NB4 (cell line): ENCODE data around the gene NTSR1.

Experiments used
- DNase-seq: peaks from one replicate; pipeline ENCODE4 v3.0.0; 2010; ENCODE audit warnings: low read depth
- H3K4me3 ChIP-seq: one replicate; pipeline ENCODE4 v1.5.1; 2011; ENCODE audit warnings: mild to moderate bottlenecking, low read depth, low read length, moderate library complexity
- CTCF ChIP-seq: IDR thresholded peaks from one replicate; pipeline ENCODE4 v1.5.1; 2012; ENCODE audit warnings: low read depth, low read length
- MAX ChIP-seq: IDR thresholded peaks from 2 replicates; pipeline ENCODE4 v1.6.1; 2011; ENCODE audit warnings: low read depth, low read length
- MYC ChIP-seq: IDR thresholded peaks from 2 replicates; pipeline ENCODE4 v1.6.1; 2011; ENCODE audit warnings: low read depth, low read length
- POLR2A ChIP-seq: IDR thresholded peaks from 2 replicates; pipeline ENCODE4 v1.6.1; 2011; ENCODE audit warnings: mild to moderate bottlenecking; ENCODE audit not compliant: insufficient read length; ENCODE audit errors: extremely low read depth

The NTSR1 gene

GRCh38 chr20:62694106-62694505 is 14.5 kb upstream of the NTSR1 start:
- DNase-seq, result no peak
- H3K4me3 ChIP-seq, result no peak overlapping the region
- TF ChIP-seq CTCF, result no peak
- TF ChIP-seq POLR2A, result no peak
- no peak for TF ChIP-seq MYC
- no peak for TF ChIP-seq MAX

GRCh38 chr20:62694868-62695267 is 13.8 kb upstream of the NTSR1 start:
- no peak for DNase-seq
- no peak for TF ChIP-seq MAX
- TF ChIP-seq CTCF, result no peak
- no peak for TF ChIP-seq POLR2A
- TF ChIP-seq MYC, result no peak
- no peak overlapping the region for H3K4me3 ChIP-seq

- TF ChIP-seq CTCF (no peak), POLR2A (no peak), MAX (no peak), MYC (no peak)
- H3K4me3 ChIP-seq, result no peak overlapping the region
- no peak for DNase-seq
These were observed 12.9 kb upstream of the NTSR1 start for GRCh38 chr20:62695448-62696414.

GRCh38 chr20:62696434-62696957 is 12.1 kb upstream of the NTSR1 start:
- no peak overlapping the region for H3K4me3 ChIP-seq
- no peak for TF ChIP-seq POLR2A
- TF ChIP-seq MYC, result no peak
- TF ChIP-seq CTCF, result no peak
- no peak for TF ChIP-seq MAX
- no peak for DNase-seq

GRCh38 chr20:62696989-62697388 is 11.6 kb upstream of the NTSR1 start:
- no peak for DNase-seq
- TF ChIP-seq POLR2A, result no peak
- TF ChIP-seq CTCF, result no peak
- TF ChIP-seq MAX, result no peak
- no peak for TF ChIP-seq MYC
- H3K4me3 ChIP-seq, result no peak overlapping the region
